GM12801 (cell line): Measurements from ENCODE around the gene KCNAB3.

ENCODE experiments used
- TF ChIP-seq, protein P1 (sequence below): IDR thresholded peaks from one replicate; pipeline ENCODE4 v1.5.1; 2011; ENCODE audit warnings: control low read depth; ENCODE audit not compliant: insufficient read length; ENCODE audit errors: extremely low read depth

The KCNAB3 gene

DNA sequence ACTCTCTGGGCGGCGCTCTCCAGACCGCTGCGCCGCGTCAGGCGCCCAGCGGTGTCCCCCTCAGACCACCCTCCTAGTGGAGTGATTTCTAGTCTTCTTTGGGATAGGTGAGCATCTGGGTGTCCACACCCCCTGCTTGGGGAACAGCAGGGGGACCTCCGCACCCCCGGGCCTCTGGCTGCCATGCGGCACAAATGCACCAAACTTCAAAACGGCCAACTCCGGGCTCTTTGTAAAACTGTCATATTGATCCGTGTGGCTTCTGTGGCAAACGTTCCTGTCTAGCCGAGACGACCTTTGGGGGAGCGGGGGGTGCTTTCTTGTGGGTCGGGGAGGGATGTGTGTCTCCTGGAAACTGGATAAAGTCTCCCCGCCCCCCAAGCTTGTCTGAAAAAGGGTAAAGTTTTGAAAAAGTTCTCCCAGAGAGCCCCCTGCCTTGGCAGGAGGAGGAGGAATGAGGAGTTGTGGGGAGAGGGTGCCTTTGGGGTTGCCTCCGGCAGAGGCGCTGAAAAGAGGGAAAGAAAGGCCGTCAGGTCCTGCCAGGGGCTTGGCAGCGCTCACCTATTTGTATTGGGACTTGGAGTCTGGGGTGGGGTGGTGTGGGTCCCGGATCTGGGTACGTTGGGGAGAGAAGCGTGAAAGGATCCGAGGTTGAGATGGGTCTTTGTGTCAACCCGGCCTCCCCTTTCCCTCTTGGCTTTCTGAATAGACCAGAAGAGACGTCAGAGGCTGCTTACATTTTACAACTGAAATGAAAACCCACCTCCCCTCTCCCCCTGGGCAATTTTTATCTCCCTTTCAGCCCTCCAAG lies 43.2 kb downstream of the KCNAB3 start:
- TF ChIP-seq, protein P1, sequence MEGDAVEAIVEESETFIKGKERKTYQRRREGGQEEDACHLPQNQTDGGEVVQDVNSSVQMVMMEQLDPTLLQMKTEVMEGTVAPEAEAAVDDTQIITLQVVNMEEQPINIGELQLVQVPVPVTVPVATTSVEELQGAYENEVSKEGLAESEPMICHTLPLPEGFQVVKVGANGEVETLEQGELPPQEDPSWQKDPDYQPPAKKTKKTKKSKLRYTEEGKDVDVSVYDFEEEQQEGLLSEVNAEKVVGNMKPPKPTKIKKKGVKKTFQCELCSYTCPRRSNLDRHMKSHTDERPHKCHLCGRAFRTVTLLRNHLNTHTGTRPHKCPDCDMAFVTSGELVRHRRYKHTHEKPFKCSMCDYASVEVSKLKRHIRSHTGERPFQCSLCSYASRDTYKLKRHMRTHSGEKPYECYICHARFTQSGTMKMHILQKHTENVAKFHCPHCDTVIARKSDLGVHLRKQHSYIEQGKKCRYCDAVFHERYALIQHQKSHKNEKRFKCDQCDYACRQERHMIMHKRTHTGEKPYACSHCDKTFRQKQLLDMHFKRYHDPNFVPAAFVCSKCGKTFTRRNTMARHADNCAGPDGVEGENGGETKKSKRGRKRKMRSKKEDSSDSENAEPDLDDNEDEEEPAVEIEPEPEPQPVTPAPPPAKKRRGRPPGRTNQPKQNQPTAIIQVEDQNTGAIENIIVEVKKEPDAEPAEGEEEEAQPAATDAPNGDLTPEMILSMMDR, result no peak

GRCh38 chr17:7885367-7886226 lies 44.1 kb downstream of the KCNAB3 start:
- TF ChIP-seq, protein P1, result no peak

DNA sequence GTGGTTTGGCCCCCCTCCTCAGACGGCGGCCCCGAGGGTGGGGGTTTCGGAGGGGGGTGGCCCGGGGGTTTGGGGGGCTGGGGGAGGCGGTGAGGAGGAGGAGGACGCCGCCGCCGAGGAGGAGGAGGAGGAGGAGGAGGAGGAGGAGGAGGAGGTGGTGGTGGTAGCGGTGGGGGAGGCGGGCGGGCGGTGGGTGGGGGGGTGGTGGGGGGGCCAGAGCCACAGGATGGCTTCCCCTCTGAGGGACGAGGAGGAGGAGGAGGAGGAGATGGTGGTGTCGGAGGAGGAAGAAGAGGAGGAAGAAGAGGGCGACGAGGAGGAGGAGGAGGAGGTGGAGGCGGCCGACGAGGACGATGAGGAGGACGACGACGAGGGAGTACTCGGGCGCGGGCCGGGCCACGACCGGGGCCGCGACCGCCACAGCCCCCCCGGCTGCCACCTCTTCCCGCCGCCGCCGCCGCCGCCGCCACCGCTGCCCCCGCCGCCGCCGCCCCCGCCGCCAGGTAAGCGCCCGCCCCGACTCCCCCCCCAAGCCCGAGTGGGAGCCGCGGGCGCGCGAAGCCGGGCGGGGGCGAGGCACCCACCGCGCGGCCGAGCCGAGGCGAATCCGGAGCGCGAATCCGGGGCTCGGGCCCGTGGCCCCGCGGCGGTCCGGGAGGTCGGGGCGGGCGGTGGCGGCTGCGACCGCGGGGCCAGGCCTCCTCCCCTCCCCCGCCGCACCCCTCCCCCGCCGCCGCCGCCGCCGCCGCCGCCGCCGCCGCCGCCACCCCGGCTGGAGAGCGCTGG lies 44.9 kb downstream of the KCNAB3 start:
- TF ChIP-seq, protein P1, result no peak

- TF ChIP-seq, protein P1, result no peak
Observed at GRCh38 chr17:7883781-7884386, 45.8 kb downstream of the KCNAB3 start.

DNA sequence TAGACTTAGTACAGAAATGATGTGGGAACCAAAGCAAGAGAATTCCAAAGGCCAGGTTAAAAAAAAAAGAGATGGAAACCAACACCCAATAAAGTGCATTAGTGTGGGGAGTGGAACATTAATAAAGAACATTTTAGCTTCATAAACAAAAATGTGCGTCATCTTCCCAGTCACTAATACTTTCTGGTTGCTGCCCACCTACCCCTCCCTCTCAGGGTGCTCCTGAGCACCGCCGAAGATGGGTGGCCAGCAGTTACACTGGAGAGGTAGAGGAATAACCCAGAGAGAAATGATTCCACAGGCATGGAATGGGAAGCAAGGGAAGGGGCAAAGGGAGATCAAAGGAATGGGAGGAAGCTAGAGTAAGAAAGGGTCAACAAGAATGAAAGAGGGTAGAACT lies 47.0 kb downstream of the KCNAB3 start:
- TF ChIP-seq, protein P1, result no peak

DNA sequence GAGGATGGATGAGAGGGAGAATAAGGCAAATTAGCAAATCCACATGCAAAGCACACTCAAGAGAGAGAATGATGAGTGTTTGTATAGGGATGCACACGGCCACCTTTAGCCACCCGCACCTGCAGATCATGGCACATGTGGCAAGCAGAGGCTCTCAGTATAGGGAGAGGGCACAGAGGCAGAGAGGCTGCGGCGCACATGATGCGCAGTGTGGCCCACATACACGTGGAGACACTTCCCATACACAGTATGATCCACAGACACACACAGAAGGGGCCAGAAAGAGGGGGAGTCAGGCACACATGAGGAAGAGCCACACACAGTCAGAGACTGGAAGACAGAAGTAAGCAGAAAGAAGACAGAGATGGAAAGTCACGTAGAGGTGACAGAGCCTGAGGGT lies 47.6 kb downstream of the KCNAB3 start:
- TF ChIP-seq, protein P1, result no peak
